Measurements from ENCODE around the gene HP.
"Not testable (repeated sequence)": the region's sequence is repeated elsewhere in the genome, so short reads cannot be mapped to it uniquely, and the experiment has no call there.

The HP gene

GRCh38 chr16:72073560-72074230 is 19.4 kb downstream of the HP start:
- Mint-ChIP-seq H3K27ac (peak overlapping the region in 2 of 3 experiments; percentile 35 to 78), H3K4me1 (peaks cover 6% of the 10 kb centered on the region), H3K9me3 (no peaks in the 10 kb centered on the region), H3K4me3 (no peak overlapping the region), H3K36me3 (ENCODE audit: low read depth) (no peaks in the 10 kb centered on the region), H3K27me3 (ENCODE audit: low read depth) (no peaks in the 10 kb centered on the region)
- no peak for TF ChIP-seq CTCF (IDR thresholded peaks at IDR 0.05; ENCODE audit: unreplicated experiment in 3 of 3)

- not testable (repeated sequence) for H3K27me3 Mint-ChIP-seq (ENCODE audit: low read depth); H3K36me3 Mint-ChIP-seq (ENCODE audit: low read depth); H3K9me3 Mint-ChIP-seq; H3K4me1 Mint-ChIP-seq; H3K27ac Mint-ChIP-seq; H3K4me3 Mint-ChIP-seq
Observed at GRCh38 chr16:72075067-72075466, 20.8 kb downstream of the HP start.

GRCh38 chr16:72076991-72077706 is 22.8 kb downstream of the HP start:
- H3K36me3 Mint-ChIP-seq (ENCODE audit: low read depth); H3K4me3 Mint-ChIP-seq; H3K9me3 Mint-ChIP-seq; H3K4me1 Mint-ChIP-seq; H3K27me3 Mint-ChIP-seq (ENCODE audit: low read depth); H3K27ac Mint-ChIP-seq: not testable (repeated sequence)

GRCh38 chr16:72083778-72084404 is 29.6 kb downstream of the HP start:
- H3K9me3 Mint-ChIP-seq: peaks cover 2% of the 10 kb centered on the region
- no peak overlapping the region for H3K27ac Mint-ChIP-seq
- peaks cover 3% of the 10 kb centered on the region for H3K27me3 Mint-ChIP-seq (ENCODE audit: low read depth)
- no peak overlapping the region for H3K4me3 Mint-ChIP-seq
- H3K4me1 Mint-ChIP-seq: no peaks in the 10 kb centered on the region
- H3K36me3 Mint-ChIP-seq (ENCODE audit: low read depth): peaks cover 48% of the 10 kb centered on the region
- no peak for TF ChIP-seq CTCF (IDR thresholded peaks at IDR 0.05; ENCODE audit: unreplicated experiment in 3 of 3)

- H3K4me3 Mint-ChIP-seq: no peak overlapping the region
- TF ChIP-seq CTCF (IDR thresholded peaks at IDR 0.05; ENCODE audit: unreplicated experiment in 3 of 3): no peak
- peaks cover 53% of the 10 kb centered on the region for H3K36me3 Mint-ChIP-seq (ENCODE audit: low read depth)
- H3K27ac Mint-ChIP-seq: no peak overlapping the region
- H3K27me3 Mint-ChIP-seq (ENCODE audit: low read depth): peaks cover 3% of the 10 kb centered on the region
- H3K4me1 Mint-ChIP-seq: no peaks in the 10 kb centered on the region
- H3K9me3 Mint-ChIP-seq: peaks cover 2% of the 10 kb centered on the region
Observed at GRCh38 chr16:72084445-72084844, 30.1 kb downstream of the HP start.

- no peak for TF ChIP-seq CTCF (IDR thresholded peaks at IDR 0.05; ENCODE audit: unreplicated experiment in 3 of 3)
- H3K27me3 Mint-ChIP-seq (ENCODE audit: low read depth): peaks cover 3% of the 10 kb centered on the region
- H3K4me3 Mint-ChIP-seq: no peak overlapping the region
- H3K27ac Mint-ChIP-seq: no peak overlapping the region
- H3K9me3 Mint-ChIP-seq: peaks cover 2% of the 10 kb centered on the region
- H3K4me1 Mint-ChIP-seq: no peaks in the 10 kb centered on the region
- peaks cover 57% of the 10 kb centered on the region for H3K36me3 Mint-ChIP-seq (ENCODE audit: low read depth)
Observed at GRCh38 chr16:72085002-72085401, 30.7 kb downstream of the HP start.

Measured in nephron (organoid).